PC-9 (cell line): ENCODE data around the gene CHD8. TPM values are rescaled to one million over a fixed set of nuclear protein-coding genes. Genes with fewer than 3 reads are reported as not detected.

ENCODE experiments used
- BruUV-seq: library from RNA; stranded (reverse); fragments of 400-500 nt; replicated peaks from 2 replicates; lab custom pipeline; 2021; lab: Mats Ljungman, UMichigan
- CTCF ChIA-PET: fragments of 300-600 bp; sonication (Branson Sonifier 250); formaldehyde crosslinking; loops from one replicate; lab custom pipeline; 2022; ENCODE audit warnings: antibody characterized with exemption; lab: Charles Lee
- POLR2A ChIA-PET: fragments of 300-600 bp; sonication (Branson Sonifier 250); formaldehyde crosslinking; loops from one replicate; lab custom pipeline; 2022; ENCODE audit warnings: antibody characterized with exemption; ENCODE audit not compliant: unreplicated experiment; lab: Charles Lee
- DNase-seq, 2 experiments: peaks; one replicate each; pipeline versions ENCODE4 v3.0.0 to v3.0.0-alpha.2; 2015 to 2022; ENCODE audit warnings: mixed read lengths in 1 of 2
- H2AFZ ChIP-seq: fragments of 200-600 bp; sonication (generic); 2 replicates; pipeline ENCODE4 v1.8.1; 2017; ENCODE audit warnings: antibody characterized with exemption
- H3F3A ChIP-seq: fragments of 200-600 bp; sonication (generic); 2 replicates; pipeline ENCODE4 v1.8.1; 2017; ENCODE audit warnings: antibody characterized with exemption, mild to moderate bottlenecking, low read depth; ENCODE audit not compliant: insufficient read depth
- H3K27ac ChIP-seq: fragments of 200-600 bp; sonication (generic); 2 replicates; pipeline ENCODE4 v1.6.1; 2016; ENCODE audit warnings: mixed run types
- H3K27me3 ChIP-seq: fragments of 200-600 bp; sonication (generic); 2 replicates; pipeline ENCODE4 v1.6.1; 2016; ENCODE audit warnings: low read depth, mixed run types; ENCODE audit not compliant: insufficient read depth
- H3K36me3 ChIP-seq: fragments of 200-600 bp; sonication (generic); 2 replicates; pipeline ENCODE4 v1.6.1; 2016; ENCODE audit warnings: low read depth, mixed run types
- H3K4me1 ChIP-seq: fragments of 200-600 bp; sonication (generic); replicated peaks from 2 replicates; pipeline ENCODE4 v1.6.1; 2016; ENCODE audit warnings: mixed run types; ENCODE audit not compliant: insufficient read depth
- H3K4me2 ChIP-seq: fragments of 200-600 bp; sonication (generic); 2 replicates; pipeline ENCODE4 v1.6.1; 2017; ENCODE audit warnings: mixed run types
- H3K4me3 ChIP-seq: fragments of 200-600 bp; sonication (generic); 2 replicates; pipeline ENCODE4 v1.6.1; 2016; ENCODE audit warnings: mixed run types
- H3K79me2 ChIP-seq: fragments of 200-600 bp; sonication (generic); 2 replicates; pipeline ENCODE4 v1.6.1; 2017; ENCODE audit warnings: low read depth, mixed run types
- H3K9me2 ChIP-seq: fragments of 200-600 bp; sonication (generic); 2 replicates; pipeline ENCODE4 v1.8.1; 2017; ENCODE audit warnings: mild to moderate bottlenecking; ENCODE audit not compliant: insufficient read depth
- H3K9me3 ChIP-seq: fragments of 200-600 bp; sonication (generic); 2 replicates; pipeline ENCODE4 v1.8.1; 2016; ENCODE audit warnings: low read depth; ENCODE audit not compliant: insufficient read depth
- H4K20me1 ChIP-seq: fragments of 200-600 bp; sonication (generic); 2 replicates; pipeline ENCODE4 v1.8.1; 2017; ENCODE audit not compliant: insufficient read depth
- EZH2 ChIP-seq: fragments of 200-600 bp; sonication (generic); IDR thresholded peaks from 2 replicates; pipeline ENCODE4 v1.8.0; 2017; ENCODE audit warnings: antibody characterized with exemption, low read depth
- intact Hi-C: fragments of 100-400 bp; cut with micrococcal nuclease; formaldehyde crosslinking; loops from one replicate; pipeline ENCODE4 v1.10.0; 2022; ENCODE audit not compliant: unreplicated experiment
- total RNA-seq: library from RNA; stranded (reverse); gene quantifications from 2 replicates; pipeline ENCODE4 v1.2.3, GENCODE V29; 2021
- TF ChIP-seq, protein P1 (sequence below): fragments of 200-600 bp; sonication (generic); conservative IDR thresholded peaks from 2 replicates; pipeline ENCODE4 v1.6.1; 2017; ENCODE audit warnings: mixed run types, antibody characterized with exemption, mild to moderate bottlenecking, moderate library complexity

The CHD8 gene
- total RNA-seq, 1 experiment from 2014 or later: 57.3 TPM

GRCh38 chr14:21398901-21399300 lies 57.0 kb downstream of the CHD8 start:
- H3K4me3 ChIP-seq: no peak overlapping the region
- H3K79me2 ChIP-seq: no peaks in the 10 kb centered on the region
- H3K36me3 ChIP-seq: peaks cover 14% of the 10 kb centered on the region; the same call in 1 of the 2 replicates
- no peak for TF ChIP-seq EZH2
- TF ChIP-seq, protein P1, sequence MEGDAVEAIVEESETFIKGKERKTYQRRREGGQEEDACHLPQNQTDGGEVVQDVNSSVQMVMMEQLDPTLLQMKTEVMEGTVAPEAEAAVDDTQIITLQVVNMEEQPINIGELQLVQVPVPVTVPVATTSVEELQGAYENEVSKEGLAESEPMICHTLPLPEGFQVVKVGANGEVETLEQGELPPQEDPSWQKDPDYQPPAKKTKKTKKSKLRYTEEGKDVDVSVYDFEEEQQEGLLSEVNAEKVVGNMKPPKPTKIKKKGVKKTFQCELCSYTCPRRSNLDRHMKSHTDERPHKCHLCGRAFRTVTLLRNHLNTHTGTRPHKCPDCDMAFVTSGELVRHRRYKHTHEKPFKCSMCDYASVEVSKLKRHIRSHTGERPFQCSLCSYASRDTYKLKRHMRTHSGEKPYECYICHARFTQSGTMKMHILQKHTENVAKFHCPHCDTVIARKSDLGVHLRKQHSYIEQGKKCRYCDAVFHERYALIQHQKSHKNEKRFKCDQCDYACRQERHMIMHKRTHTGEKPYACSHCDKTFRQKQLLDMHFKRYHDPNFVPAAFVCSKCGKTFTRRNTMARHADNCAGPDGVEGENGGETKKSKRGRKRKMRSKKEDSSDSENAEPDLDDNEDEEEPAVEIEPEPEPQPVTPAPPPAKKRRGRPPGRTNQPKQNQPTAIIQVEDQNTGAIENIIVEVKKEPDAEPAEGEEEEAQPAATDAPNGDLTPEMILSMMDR: no peak
- no peaks in the 10 kb centered on the region for H3K9me3 ChIP-seq
- H3F3A ChIP-seq: no peaks in the 10 kb centered on the region
- H3K27me3 ChIP-seq: no peaks in the 10 kb centered on the region
- H2AFZ ChIP-seq: no peak overlapping the region
- no peaks in the 10 kb centered on the region for H3K9me2 ChIP-seq
- DNase-seq: no peak
- no peak overlapping the region for H3K27ac ChIP-seq
- no peaks in the 10 kb centered on the region for H3K4me1 ChIP-seq
- no TSS peak for BruUV-seq
- ChIA-PET CTCF (no interaction called here), POLR2A (no interaction called here)
- H4K20me1 ChIP-seq: no peaks in the 10 kb centered on the region; the same call in 1 of the 2 replicates
- no peak overlapping the region for H3K4me2 ChIP-seq
- intact Hi-C loops: no loop called here

GRCh38 chr14:21395450-21395849 lies 60.5 kb downstream of the CHD8 start:
- Histone ChIP-seq H3K36me3 (peaks cover 11% of the 10 kb centered on the region; the same call in 1 of the 2 replicates), H2AFZ (no peak overlapping the region), H3K79me2 (no peaks in the 10 kb centered on the region), H3K4me2 (no peak overlapping the region), H3K27ac (no peak overlapping the region), H3K4me1 (no peaks in the 10 kb centered on the region), H3K4me3 (no peak overlapping the region), H3K27me3 (no peaks in the 10 kb centered on the region), H4K20me1 (no peaks in the 10 kb centered on the region; the same call in 1 of the 2 replicates), H3K9me3 (no peaks in the 10 kb centered on the region), H3F3A (no peaks in the 10 kb centered on the region), H3K9me2 (no peaks in the 10 kb centered on the region)
- ChIA-PET CTCF (no interaction called here), POLR2A (interaction anchor here (0.5 to 0.6 kb wide), 2 partner anchors 42 to 147 kb away, joined by 3 to 4 read pairs; no protein-coding TSS in a partner anchor)
- intact Hi-C loops: no loop called here
- no TSS peak for BruUV-seq
- TF ChIP-seq, protein P1: peak; percentile 35; the same call in 1 of the 2 replicates
- no peak for TF ChIP-seq EZH2
- DNase-seq: no peak

GRCh38 chr14:21385188-21385904 lies 70.6 kb downstream of the CHD8 start:
- DNase-seq: no peak
- Histone ChIP-seq H3K79me2 (peaks cover 35% of the 10 kb centered on the region), H3K4me2 (no peak overlapping the region), H3K9me3 (no peaks in the 10 kb centered on the region), H3K9me2 (no peaks in the 10 kb centered on the region), H3K4me3 (no peak overlapping the region), H3K4me1 (peaks cover 7% of the 10 kb centered on the region; the same call in 1 of the 2 replicates), H2AFZ (no peak overlapping the region), H3K27me3 (no peaks in the 10 kb centered on the region), H3K27ac (no peak overlapping the region), H3F3A (peaks cover 10% of the 10 kb centered on the region; the same call in 1 of the 2 replicates), H4K20me1 (peaks cover 7% of the 10 kb centered on the region; the same call in 1 of the 2 replicates), H3K36me3 (0 out of 2 replicates have a peak, but pooled peaks cover 4% of the 10 kb centered on the region)
- BruUV-seq: no TSS peak
- CTCF ChIA-PET: no interaction called here
- intact Hi-C loops: loop anchor here (2.0 to 10.0 kb wide), 2 partner anchors 71 to 121 kb away; partner anchors contain the start of genes CHD8 and HNRNPC
- no peak for TF ChIP-seq EZH2
- TF ChIP-seq, protein P1: no peak
- POLR2A ChIA-PET: interaction anchor here (0.6 kb wide), 1 partner anchor 130 kb away, joined by 5 read pairs; no protein-coding TSS in a partner anchor
